Measurements from ENCODE around the gene ETV6.

The ETV6 gene

GRCh38 chr12:11763760-11764520, 114.5 kb downstream of the ETV6 start:
- DNase-seq: no peak

GRCh38 chr12:11764837-11765236, 115.4 kb downstream of the ETV6 start:
- no peak for DNase-seq

- DNase-seq: no peak
Measured at GRCh38 chr12:11765421-11765816, 115.9 kb downstream of the ETV6 start.

- no peak for DNase-seq
Measured at GRCh38 chr12:11765817-11766794, 116.6 kb downstream of the ETV6 start.

GRCh38 chr12:11767029-11767724, 117.7 kb downstream of the ETV6 start:
- DNase-seq: no peak

GRCh38 chr12:11767798-11768197, 118.3 kb downstream of the ETV6 start:
- no peak for DNase-seq

GRCh38 chr12:11768233-11768965, 118.9 kb downstream of the ETV6 start:
- DNase-seq: no peak

GRCh38 chr12:11769723-11770514, 120.4 kb downstream of the ETV6 start:
- DNase-seq: no peak

- DNase-seq: peak; percentile 11
Measured at GRCh38 chr12:11771356-11771755, 121.9 kb downstream of the ETV6 start.

GRCh38 chr12:11771895-11772502, 122.5 kb downstream of the ETV6 start:
- no peak for DNase-seq

- DNase-seq: no peak
Measured at GRCh38 chr12:11773889-11774677, 124.6 kb downstream of the ETV6 start.

GRCh38 chr12:11774821-11775220, 125.3 kb downstream of the ETV6 start:
- no peak for DNase-seq

GRCh38 chr12:11776316-11776715, 126.8 kb downstream of the ETV6 start:
- no peak for DNase-seq

- DNase-seq: no peak
Measured at GRCh38 chr12:11777451-11777850, 128.0 kb downstream of the ETV6 start.

- DNase-seq: no peak
Measured at GRCh38 chr12:11777962-11778361, 128.5 kb downstream of the ETV6 start.

- DNase-seq: no peak
Measured at GRCh38 chr12:11778713-11779685, 129.5 kb downstream of the ETV6 start.

- no peak for DNase-seq
Measured at GRCh38 chr12:11780521-11781101, 131.1 kb downstream of the ETV6 start.

- DNase-seq: no peak
Measured at GRCh38 chr12:11782914-11783420, 133.5 kb downstream of the ETV6 start.

- no peak for DNase-seq
Measured at GRCh38 chr12:11785712-11786111, 136.2 kb downstream of the ETV6 start.
